CD4-positive, alpha-beta T cell treated with Interleukin-6 for 4 hours (primary cell): Measurements from ENCODE around the gene MAST2.

Source experiments
- DNase-seq: peaks from one replicate; pipeline ENCODE4 v3.0.0-alpha.2; 2020; ENCODE audit warnings: mixed read lengths

MAST2 gene

DNA sequence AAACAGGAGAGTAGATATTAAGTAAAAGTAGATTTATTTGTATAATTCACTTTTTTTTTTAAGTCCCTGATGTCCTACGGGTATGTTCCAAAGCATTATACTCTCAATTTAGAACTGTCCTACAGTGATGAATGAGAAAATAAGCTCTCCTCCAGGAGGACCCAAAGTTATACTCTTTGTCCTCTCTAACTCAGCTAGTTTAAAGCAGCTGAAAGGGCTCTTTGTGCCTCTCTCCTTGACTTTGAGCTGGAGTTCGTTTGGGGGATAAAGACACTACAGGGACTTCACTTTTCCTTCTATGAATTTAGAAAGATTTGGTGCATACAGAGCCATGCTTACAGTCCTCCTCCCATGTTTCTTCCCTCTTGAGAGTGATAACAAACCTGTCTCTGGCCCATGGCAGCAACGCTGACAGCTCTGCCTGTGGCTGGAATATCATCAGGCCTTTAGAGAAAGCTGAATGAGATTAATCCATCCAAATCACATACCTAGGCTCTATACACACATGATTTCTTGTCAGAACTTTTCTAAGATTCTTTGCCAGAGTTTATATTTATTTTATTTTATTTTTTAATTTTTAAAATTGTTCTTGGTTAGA lies 194.7 kb downstream of the MAST2 start:
- no peak for DNase-seq

DNA sequence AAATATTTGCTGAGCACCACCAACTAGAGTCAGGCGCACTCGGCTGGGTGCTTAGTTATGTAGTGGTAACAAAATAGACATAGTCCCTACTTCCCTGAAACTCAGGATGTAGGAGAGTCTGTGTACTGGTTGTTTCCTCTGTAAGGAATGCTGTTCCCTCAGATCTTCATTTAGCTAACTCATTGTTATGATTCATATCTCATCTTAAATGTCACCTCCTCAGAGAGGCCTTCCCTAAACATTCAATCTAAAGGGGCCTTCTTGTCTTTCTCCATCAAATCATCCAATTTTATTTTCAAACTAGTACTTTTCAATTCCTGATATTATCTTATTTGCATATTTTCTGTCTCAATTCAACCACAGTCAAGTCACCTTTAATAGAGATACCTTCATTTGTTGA lies 196.1 kb downstream of the MAST2 start:
- no peak for DNase-seq

DNA sequence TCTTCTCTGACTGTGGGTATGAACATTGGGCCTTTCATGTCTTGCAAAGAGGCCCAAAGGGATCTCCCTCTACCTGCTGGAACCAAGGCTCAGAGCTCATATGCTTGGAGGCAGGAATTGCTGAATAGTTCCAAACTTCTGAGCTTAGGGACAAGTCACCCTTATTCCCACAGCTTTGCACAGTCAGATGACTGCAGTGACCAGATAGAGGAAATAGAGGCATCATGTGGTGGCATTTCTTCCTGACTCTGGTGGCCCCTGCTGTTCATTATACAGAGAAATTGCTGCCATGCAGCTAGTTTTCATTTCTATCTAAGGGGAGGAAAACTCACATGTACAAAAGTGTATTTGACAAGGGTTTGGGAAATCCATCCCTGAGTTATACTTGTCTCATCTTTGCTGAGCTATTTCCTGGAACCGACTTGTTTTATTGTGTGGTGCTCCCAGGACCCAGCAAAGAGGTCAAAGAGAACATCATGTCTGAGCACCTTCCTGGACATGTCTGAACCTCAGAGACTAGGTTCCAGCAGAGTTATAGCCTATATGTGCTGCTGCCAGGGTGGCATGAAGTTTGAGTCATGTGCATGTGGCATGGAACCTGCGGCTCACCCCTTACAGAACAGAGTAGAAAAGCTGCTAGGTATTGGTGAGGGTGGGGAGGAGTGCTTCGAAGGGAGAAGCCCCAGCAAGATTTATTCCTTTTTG lies 197.8 kb downstream of the MAST2 start:
- no peak for DNase-seq

DNA sequence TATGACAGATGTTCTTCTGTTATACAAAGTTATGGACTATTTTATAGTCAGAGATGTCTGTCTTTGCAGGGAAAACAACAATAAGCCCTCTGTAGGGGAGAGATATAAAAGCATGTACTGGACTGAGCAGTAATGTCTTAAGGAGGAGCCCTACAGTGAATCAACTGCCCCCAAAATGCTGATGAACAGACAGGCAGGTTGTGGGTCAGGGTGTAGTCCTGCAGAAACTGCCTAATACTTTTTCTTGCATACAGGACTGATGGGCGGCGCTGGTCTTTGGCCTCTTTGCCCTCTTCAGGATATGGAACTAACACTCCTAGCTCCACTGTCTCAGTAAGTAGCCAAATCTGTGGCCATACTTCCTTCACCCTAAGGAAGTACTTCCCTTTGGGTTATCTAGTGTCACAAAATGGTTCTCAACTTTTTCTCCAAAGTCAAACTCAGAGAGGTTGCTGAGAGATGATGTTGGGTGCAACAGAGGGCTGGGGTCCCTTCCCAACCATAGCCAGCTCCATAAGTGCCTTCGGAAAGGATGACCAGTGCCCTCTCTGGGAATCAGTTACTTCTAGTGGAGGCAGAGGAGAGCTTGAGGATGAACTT lies 199.2 kb downstream of the MAST2 start:
- DNase-seq, result no peak

DNA sequence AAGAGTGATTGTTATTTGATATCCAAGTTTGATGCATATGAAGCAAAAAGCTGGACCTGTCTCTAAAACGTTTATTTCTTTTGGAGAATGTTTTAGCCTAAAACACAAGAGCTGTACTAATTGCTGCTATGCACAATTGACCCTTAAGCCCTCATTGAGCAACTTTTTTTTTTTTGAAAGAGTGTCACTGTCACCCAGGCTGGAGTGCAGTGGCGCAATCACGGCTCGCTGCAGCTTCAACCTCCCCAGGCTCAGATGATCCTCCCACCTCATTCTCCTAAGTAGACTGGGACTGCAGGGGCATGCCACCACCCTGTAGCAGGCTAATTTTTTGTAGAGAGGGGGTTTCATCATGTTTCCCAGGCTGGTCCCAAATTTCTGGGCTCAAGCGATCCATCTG lies 199.9 kb downstream of the MAST2 start:
- no peak for DNase-seq

DNA sequence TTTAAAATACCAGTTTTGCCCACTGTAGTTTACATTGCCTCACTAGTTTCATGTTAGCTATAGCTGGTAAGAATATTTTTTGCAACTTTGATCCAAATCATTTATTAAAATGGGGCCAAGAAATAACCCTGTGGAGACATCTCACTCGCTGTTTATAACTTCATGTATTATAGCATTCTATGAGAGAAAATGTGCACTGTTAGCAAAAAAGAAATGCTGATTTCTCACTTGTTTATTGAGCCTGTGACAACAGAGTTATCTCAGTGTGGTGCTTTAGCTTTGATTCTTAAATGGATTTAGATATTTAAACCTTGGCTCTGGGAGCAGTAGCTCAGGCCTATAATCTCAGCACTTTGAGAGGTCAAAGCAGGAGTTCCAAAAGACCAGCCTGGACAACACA lies 201.1 kb downstream of the MAST2 start:
- no peak for DNase-seq

DNA sequence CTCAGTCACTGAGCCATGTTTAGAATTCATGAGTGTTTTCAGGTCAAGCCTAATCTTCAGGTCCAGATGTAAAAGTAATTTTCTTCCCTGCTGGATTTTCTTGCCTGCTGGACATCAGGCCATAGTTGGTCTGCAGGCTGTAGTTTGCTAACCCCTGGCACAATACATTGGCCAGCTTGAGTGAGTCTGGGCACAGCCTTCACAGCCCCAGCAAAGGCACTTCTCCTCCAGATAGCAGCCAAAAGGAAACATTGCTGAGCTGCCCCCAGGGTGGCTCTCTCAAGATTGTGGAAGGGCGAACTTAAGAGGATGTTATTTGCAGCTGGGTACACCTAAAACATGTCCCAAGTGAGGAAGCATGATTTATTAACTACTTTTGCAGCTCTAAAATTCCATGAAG lies 202.2 kb downstream of the MAST2 start:
- DNase-seq, result no peak

DNA sequence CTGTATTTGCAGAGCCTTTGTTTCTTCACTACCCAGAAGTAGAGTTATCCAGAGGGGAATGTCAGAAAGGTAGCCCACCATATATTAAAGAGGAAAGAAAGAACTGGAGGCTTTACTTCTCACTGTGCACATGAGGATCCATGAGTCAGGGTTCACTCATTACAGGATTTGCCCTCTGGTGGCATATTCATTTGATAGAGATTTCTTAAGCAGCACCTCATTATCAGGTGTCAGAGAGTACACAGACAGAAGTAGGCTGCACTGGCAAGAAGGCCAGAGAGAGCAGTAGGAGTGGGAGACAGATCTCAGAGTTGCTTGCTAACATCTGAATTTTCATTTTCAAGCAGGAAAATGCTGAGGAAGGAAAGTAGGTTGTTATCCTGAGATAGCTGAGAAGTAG lies 205.2 kb downstream of the MAST2 start:
- DNase-seq, result no peak

DNA sequence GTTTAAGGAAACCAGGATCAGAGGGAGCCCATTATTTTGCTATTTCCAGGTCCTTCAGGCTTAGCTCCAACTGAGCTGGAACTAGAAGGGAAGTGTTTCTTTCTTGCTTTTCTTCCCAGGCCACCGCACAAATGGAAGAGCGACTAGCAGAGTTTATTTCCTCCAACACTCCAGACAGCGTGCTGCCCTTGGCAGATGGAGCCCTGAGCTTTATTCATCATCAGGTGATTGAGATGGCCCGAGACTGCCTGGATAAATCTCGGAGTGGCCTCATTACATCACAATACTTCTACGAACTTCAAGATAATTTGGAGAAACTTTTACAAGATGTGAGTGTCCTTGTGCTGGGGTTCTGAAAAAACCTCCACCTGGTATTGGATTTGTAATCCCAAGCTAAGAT lies 207.2 kb downstream of the MAST2 start:
- no peak for DNase-seq

DNA sequence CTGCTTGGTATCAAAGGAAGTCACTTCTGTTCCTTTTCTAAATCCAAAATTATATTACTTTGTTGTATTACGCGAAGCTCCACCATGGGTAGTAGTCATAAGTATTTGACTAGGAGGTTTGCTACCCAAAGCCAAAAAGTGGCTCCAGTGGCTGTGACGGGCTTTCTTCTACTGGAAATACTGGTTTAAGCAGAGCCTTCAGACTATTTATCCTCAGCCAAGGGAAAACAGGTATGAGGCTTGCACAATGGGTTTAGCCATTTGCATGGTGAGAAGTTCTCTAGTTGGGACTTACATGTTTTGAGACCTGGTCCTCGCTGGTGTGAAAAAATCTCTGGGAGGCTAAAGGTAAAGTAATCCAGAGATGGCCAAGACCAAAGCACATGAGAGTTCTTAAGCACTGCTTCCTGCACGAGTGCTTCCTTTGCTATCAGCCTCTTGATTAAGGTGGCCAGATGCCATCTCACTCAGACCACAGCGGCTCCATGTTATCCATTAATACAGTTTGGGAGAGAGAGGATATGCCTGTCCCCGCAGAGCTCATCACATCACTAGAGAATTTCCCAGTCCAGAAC lies 207.8 kb downstream of the MAST2 start:
- no peak for DNase-seq

DNA sequence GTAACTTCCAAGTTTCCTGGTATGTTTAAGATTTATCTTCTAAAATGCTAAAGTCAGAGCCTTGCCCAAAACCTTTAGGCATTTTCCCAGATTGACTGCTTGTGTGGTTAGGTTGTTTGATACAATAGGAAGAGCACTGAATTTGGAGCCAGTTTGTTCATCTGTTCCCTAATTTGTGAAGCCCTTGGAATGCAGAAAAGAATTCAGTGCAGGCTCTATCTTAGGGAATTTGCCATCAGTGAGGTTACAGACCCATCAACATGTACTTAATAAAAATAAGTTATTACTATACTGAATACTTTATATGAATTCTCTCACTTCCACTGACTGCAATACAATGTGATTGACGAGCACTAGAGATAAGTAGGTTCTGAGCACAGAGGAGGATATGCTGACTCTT lies 208.8 kb downstream of the MAST2 start:
- no peak for DNase-seq

DNA sequence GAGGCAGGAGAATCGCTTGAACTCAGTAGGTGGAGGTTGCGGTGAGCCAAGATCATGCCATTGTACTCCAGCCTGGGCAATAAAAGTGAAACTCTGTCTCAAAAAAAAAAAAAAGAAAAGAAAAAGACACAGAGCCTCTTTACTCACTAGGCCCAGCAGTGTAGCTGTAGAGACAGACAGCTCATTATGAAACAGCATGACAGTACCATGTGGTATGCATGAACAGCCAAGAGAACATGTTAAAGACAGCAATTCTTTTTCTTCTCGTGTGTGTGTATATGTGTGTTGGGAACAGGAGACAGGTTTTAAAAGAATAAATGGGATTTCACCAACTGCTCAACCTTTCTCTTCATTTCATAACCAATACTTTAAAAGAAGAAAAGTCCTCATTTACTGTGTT lies 210.2 kb downstream of the MAST2 start:
- no peak for DNase-seq

DNA sequence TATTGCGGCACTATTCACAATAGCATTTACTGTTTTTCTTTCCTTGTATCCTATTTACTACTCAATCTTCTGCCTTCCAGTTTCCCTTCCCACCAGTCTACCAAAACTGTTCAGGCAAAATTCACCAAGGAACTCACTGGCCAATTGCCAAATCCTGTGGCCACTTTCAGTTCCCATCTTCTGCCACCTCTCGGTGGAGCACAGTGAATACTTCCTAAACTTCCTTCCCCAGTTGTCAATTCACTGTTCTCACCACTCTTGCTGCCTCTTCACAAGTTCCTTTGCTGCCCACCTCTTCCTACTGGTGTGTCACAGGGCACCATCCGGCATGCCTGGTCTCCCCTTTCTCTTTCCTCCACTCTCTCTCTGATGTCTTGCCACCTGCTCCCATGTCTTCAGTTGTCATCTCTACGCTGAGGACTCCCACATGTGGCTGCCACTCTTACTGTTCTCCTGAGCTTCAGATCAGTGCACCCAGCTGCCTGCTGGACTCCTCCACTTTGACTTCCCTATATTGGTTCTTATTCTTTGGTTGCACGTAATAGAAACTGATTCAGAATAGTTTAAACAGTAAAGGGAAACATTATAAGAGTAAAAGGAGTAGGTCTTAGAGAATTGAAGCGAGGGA lies 214.6 kb downstream of the MAST2 start:
- no peak for DNase-seq

DNA sequence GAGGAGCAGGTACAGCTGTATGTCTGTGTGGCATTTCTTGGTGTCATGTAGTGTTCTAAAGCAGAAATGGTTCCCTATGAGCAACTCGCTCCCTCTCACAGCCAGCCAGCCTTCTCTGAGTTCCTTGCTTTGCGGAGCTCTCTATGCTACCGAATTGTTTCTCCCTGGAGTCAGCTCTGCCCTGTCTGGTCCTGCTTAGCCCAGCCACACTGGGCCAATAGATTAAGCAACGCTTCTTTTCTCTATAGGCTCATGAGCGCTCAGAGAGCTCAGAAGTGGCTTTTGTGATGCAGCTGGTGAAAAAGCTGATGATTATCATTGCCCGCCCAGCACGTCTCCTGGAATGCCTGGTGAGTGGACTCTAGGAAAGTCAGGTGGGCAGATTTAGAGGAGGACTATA lies 215.9 kb downstream of the MAST2 start:
- no peak for DNase-seq

DNA sequence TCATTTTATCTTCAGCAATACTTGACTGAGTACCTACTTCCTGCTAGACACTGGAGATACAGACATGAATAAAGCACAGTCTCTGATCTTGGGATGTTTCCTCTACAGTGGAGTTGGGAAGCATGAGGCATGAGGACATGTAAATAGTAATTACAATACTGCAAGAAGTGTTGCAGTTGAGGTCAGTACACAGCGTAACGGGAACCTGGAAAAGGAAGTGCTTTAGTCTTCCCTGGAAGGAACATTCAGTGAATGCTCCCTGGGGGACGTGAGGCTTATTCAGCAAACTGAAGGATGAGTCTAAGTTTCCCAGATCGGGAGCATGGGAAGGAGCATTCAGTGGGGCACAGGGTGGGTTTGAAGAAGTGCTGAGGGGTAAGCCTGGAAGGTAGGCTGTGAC lies 216.6 kb downstream of the MAST2 start:
- no peak for DNase-seq

DNA sequence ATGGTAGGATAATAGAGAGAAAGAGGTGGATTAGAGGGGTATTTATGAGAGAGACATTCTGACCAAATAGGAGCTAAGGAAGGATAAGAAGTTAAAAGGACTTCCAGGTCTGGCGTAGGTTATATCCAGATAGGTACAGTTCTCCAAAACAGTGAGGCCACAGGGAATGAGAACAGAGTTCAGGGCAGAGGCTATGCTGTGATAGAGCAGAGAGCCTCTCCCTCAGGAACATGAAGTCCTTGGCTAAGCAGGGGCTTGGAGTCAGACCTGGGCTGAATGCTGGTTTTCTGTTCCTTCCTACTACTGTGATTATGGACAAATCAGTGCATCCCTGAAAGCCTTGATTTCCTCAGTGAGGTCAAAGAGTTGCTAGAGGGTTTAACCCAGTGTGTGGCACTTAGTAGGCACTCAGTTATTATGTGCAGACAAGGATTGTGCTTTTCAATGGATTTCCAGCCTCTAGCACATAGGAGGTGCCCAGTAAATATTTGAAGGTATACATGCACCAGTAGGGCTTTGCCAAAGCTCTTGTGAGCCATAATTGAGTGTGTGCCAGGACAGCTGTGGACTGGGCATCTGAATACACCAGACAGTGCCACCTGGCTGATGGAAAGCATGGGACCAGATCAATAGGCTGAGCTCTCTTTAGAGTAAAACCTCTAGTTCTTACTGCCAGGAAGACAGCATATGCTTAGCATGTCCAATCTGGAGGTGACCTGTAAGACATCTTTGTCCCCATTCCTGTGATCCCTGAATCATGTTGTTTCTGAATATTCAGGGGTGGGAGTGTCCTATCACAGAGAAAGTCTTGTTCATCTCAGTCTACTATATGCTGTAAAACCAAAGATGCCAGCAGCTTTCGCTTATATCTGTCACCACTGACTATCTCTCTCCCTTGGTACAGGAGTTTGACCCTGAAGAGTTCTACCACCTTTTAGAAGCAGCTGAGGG lies 217.9 kb downstream of the MAST2 start:
- DNase-seq, result no peak

DNA sequence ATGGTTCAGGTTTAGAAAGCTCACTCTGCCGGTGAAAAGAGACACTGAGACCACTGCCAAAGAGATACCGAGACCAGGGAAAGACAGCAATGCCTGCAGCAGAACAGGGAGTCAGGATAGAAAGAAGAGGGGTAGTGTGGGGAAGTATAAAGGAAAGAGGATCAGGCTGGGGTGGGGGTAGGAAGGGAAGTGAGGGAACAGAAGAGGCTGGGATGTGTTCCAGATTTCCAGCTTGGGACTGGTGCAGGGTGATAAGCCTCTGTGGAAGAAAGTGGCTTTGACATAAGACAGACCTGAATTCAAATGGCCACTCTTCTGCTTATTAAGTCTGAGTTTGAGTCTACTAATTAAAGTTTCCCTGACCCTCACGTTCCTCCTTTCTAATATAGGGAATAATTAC lies 223.1 kb downstream of the MAST2 start:
- DNase-seq, result no peak

DNA sequence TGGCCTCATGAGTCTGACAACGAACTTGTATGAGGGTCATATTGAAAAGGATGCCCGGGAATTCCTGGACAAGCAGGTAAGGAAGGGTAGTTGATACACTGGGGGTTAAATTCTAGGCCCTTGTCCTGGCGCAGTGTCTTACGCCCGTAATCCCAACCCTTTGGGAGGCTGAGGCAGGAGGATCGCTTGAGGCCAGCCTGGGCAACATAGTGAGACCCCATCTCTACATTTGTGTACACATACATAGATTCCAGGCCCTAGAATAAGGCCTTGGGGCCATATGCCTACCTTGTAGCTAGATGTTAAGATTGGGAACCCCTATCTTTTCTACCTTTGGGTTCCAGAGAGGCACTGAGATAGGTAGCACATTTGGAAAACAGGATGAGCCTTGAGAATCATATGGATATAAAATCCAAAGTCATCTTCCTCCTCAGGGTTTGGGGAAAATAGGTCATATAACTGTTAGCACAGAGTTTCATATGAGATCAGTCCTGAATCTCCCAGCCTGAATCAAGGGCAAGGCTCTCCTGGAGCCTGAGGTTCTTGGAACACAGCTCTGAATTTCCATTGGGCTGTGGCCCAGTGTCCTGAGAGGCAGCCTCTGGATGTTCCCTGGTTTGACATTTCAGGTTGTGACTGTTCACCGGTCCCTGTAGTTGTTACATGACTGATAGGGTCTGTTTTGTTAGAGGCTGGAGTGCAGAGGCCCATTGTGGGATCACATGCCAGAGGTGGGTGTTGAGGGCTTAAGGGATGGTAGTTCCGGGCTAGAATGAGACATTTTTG lies 224.6 kb downstream of the MAST2 start:
- DNase-seq, result no peak

DNA sequence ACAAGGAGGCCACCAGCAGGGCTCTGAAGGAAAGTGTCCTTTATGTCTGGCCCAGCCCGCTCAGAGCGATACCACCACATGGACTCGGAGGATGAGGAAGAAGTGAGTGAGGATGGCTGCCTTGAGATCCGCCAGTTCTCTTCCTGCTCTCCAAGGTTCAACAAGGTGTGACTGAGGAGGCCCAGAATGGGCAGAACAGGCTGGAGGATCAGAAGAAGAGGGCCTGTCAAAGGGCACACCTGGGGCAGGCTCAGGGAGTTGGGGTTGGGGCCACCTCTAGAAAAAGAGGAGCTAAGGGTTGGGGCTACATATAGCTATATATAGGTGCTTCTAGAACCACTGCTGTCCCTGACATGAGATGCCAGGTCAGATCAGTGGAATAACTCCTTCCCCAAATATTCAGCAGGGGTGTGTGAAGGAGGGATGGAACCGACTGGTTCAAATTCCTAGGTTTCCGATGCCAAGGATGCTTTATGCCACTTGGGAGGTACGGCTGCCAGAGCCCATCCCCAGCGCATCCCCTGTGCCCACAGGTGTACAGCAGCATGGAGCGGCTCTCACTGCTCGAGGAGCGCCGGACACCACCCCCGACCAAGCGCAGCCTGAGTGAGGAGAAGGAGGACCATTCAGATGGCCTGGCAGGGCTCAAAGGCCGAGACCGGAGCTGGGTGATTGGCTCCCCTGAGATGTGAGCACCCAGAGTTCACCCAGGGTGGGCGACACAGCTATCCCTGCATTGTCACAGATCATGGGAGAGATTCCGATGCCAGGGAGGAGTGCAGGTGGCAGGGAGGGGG lies 226.9 kb downstream of the MAST2 start:
- no peak for DNase-seq

DNA sequence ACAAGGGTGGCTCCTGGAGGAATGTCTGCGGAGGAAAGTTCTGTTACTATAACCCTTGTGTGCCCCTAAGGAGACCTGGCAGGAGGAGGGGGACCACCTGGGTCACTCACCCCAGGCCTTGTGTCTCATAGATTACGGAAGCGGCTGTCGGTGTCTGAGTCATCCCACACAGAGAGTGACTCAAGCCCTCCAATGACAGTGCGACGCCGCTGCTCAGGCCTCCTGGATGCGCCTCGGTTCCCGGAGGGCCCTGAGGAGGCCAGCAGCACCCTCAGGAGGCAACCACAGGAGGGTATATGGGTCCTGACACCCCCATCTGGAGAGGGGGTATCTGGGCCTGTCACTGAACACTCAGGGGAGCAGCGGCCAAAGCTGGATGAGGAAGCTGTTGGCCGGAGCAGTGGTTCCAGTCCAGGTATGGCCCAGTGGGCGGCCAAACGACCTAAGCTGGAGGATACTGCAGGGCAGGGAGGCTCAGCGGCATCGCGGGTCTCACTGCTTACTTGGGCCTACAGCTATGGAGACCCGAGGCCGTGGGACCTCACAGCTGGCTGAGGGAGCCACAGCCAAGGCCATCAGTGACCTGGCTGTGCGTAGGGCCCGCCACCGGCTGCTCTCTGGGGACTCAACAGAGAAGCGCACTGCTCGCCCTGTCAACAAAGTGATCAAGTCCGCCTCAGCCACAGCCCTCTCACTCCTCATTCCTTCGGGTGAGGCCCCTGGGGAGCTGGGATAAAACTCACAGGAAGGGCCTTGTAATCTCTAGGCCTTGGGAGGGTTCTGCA lies 227.7 kb downstream of the MAST2 start:
- no peak for DNase-seq
